ENCODE results near the gene THRSP.

GRCh38 chr11:78110830-78111229 lies 47.2 kb downstream of the THRSP start:
- TF ChIP-seq, protein P1, sequence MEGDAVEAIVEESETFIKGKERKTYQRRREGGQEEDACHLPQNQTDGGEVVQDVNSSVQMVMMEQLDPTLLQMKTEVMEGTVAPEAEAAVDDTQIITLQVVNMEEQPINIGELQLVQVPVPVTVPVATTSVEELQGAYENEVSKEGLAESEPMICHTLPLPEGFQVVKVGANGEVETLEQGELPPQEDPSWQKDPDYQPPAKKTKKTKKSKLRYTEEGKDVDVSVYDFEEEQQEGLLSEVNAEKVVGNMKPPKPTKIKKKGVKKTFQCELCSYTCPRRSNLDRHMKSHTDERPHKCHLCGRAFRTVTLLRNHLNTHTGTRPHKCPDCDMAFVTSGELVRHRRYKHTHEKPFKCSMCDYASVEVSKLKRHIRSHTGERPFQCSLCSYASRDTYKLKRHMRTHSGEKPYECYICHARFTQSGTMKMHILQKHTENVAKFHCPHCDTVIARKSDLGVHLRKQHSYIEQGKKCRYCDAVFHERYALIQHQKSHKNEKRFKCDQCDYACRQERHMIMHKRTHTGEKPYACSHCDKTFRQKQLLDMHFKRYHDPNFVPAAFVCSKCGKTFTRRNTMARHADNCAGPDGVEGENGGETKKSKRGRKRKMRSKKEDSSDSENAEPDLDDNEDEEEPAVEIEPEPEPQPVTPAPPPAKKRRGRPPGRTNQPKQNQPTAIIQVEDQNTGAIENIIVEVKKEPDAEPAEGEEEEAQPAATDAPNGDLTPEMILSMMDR (IDR thresholded peaks at IDR 0.05), result no peak
- TF ChIP-seq POLR2A (IDR thresholded peaks at IDR 0.05), result no peak
